ENCODE results near the gene TPRA1. TPM values are rescaled to one million over a fixed set of nuclear protein-coding genes. Genes with fewer than 3 reads are reported as not detected.

The TPRA1 gene
- total RNA-seq, 1 experiment from 2014 or later = 35.1 TPM

GRCh38 chr3:127535901-127536829 is 54.4 kb downstream of the TPRA1 start:
- Histone ChIP-seq H3K4me2 (ENCODE audit: low read length) (no peak overlapping the region), H3K9ac (ENCODE audit: low read length) (no peak overlapping the region), H3K27me3 (ENCODE audit: insufficient read depth, low read length) (peaks cover 6% of the 10 kb centered on the region; the same call in 1 of the 2 replicates), H3K79me2 (ENCODE audit: insufficient read depth, low read length) (no peaks in the 10 kb centered on the region), H3K36me3 (ENCODE audit: control insufficient read depth in 1 of 2, insufficient read depth in 2 of 2, low read length in 2 of 2) (no peaks in the 10 kb centered on the region), H3K9me2 (ENCODE audit: insufficient read depth) (no peaks in the 10 kb centered on the region), H3K27ac (ENCODE audit: low read depth, low read length) (no peak overlapping the region), H3K4me1 (ENCODE audit: control insufficient read depth in 1 of 2, insufficient read depth in 2 of 2, low read length in 2 of 2) (0 out of 4 replicates have a peak, but pooled peaks cover under 1% of the 10 kb centered on the region in 2 experiments), H3K4me3 (replicated peaks in 1 of 2; ENCODE audit: low read depth in 1 of 2, low read length in 2 of 2) (no peak overlapping the region), H4K20me1 (ENCODE audit: insufficient read depth) (no peaks in the 10 kb centered on the region), H3K9me3 (ENCODE audit: control insufficient read depth in 1 of 2, insufficient read depth in 1 of 2, low read depth in 1 of 2, low read length in 2 of 2) (no peaks in the 10 kb centered on the region), H2AFZ (ENCODE audit: low read depth, low read length, poor library complexity, severe bottlenecking) (no peak overlapping the region)
- intact Hi-C loops (cut with micrococcal nuclease) = no loop called here
- ChIA-PET POLR2A (no interaction called here), CTCF (interaction anchor here (1.2 to 2.1 kb wide), 2 partner anchors 9 to 12 kb away, joined by 3 to 5 read pairs; no protein-coding TSS in a partner anchor), RAD21 (ENCODE audit: low non-redundant PET in 1 of 2, low total read pairs in 2 of 2, uncharacterized antibody in 2 of 2, unreplicated experiment in 2 of 2) (no interaction called here)
- no peak for TF ChIP-seq CTCF (IDR thresholded peaks at IDR 0.05 in 2 of 3, conservative IDR thresholded peaks at IDR 0.05 in 1 of 3; ENCODE audit: borderline replicate concordance in 1 of 3, insufficient read depth in 1 of 3, low read depth in 2 of 3, low read length in 2 of 3)
- no peak for TF ChIP-seq JUND (IDR thresholded peaks at IDR 0.05)
- TF ChIP-seq SRF (IDR thresholded peaks at IDR 0.05; ENCODE audit: low read depth) = no peak
- no peak for TF ChIP-seq FOSL1 (IDR thresholded peaks at IDR 0.05; ENCODE audit: low read depth)
- no peak for TF ChIP-seq YY1 (IDR thresholded peaks at IDR 0.05; ENCODE audit: extremely low read depth, insufficient replicate concordance, low read depth, low read length)
- no peak for TF ChIP-seq ZBTB33 (IDR thresholded peaks at IDR 0.05; ENCODE audit: extremely low read depth, insufficient replicate concordance, low read length)
- TF ChIP-seq EGR1 (IDR thresholded peaks at IDR 0.05; ENCODE audit: low read depth) = no peak
- TF ChIP-seq SP1 (IDR thresholded peaks at IDR 0.05; ENCODE audit: low read depth) = no peak
- no peak for TF ChIP-seq ZFX (IDR thresholded peaks at IDR 0.05)
- TF ChIP-seq CBX3 (IDR thresholded peaks at IDR 0.05; ENCODE audit: low read depth) = no peak
- TF ChIP-seq POLR2A (IDR thresholded peaks at IDR 0.05; ENCODE audit: borderline replicate concordance, extremely low read depth, insufficient read depth, insufficient read length) = no peak
- TF ChIP-seq ZNF274 (IDR thresholded peaks at IDR 0.05; ENCODE audit: low read depth, low read length) = no peak
- no peak for TF ChIP-seq EZH2phosphoT487 (IDR thresholded peaks at IDR 0.05; ENCODE audit: borderline replicate concordance)
- TF ChIP-seq ELF1 (IDR thresholded peaks at IDR 0.05; ENCODE audit: borderline replicate concordance, low read depth) = no peak
- TF ChIP-seq MAX (IDR thresholded peaks at IDR 0.05) = no peak
- ATAC-seq (peak; percentile 15; the same call in 1 of the 2 replicates), DNase-seq (ENCODE audit: low read depth, low spot score) (no peak)
- no TSS peak for BruUV-seq (replicated peaks)
